SU-DHL-6 (cell line): ENCODE results near the gene SDK1.

Experiments
- H2AFZ ChIP-seq: fragments of 200-600 bp; sonication (generic); 2 replicates; pipeline ENCODE4 v1.6.1; 2014; ENCODE audit warnings: low read depth, mild to moderate bottlenecking, moderate library complexity, mixed read lengths, antibody characterized with exemption, low read length; ENCODE audit not compliant: severe bottlenecking
- H3F3A ChIP-seq: fragments of 200-600 bp; shearing (Covaris generic); 2 replicates; pipeline ENCODE4 v1.6.0; 2016; ENCODE audit warnings: antibody characterized with exemption, mild to moderate bottlenecking; ENCODE audit not compliant: insufficient read depth
- H3K27ac ChIP-seq: fragments of 200-600 bp; sonication (generic); 2 replicates; pipeline ENCODE4 v1.5.1; 2016; ENCODE audit warnings: low read depth, mild to moderate bottlenecking, low read length, moderate library complexity, mixed read lengths
- H3K27me3 ChIP-seq: fragments of 200-600 bp; sonication (generic), shearing (Covaris generic); 2 replicates; pipeline ENCODE4 v1.6.0; 2014; ENCODE audit warnings: mild to moderate bottlenecking, low read length
- H3K36me3 ChIP-seq: fragments of 200-600 bp; sonication (generic); 2 replicates; pipeline ENCODE4 v1.6.1; 2014; ENCODE audit warnings: mild to moderate bottlenecking, low read length, mixed read lengths
- H3K4me2 ChIP-seq: fragments of 300-600, 200-600 bp; shearing (Covaris generic), sonication (generic); 2 replicates; pipeline ENCODE4 v1.6.0; 2014; ENCODE audit warnings: low read length, low read depth, mild to moderate bottlenecking; ENCODE audit not compliant: poor library complexity, severe bottlenecking
- H3K4me3 ChIP-seq: fragments of 200-600 bp; sonication (generic); 2 replicates; pipeline ENCODE4 v1.5.1; 2014; ENCODE audit warnings: antibody characterized with exemption, low read length, mild to moderate bottlenecking, mixed read lengths; ENCODE audit not compliant: insufficient read depth, poor library complexity, severe bottlenecking
- H3K79me2 ChIP-seq: fragments of 200-600 bp; sonication (generic); 2 replicates; pipeline ENCODE4 v1.6.1; 2014; ENCODE audit warnings: mild to moderate bottlenecking, low read length, moderate library complexity; ENCODE audit not compliant: insufficient read depth
- H3K9ac ChIP-seq: fragments of 200-600 bp; sonication (generic); 2 replicates; pipeline ENCODE4 v1.7.0; 2014; ENCODE audit warnings: mild to moderate bottlenecking, low read length
- H3K9me2 ChIP-seq: fragments of 200-600 bp; sonication (generic); replicated peaks from 2 replicates; pipeline ENCODE4 v1.6.1; 2014; ENCODE audit warnings: low read length; ENCODE audit not compliant: insufficient read depth
- H3K9me3 ChIP-seq: fragments of 200-600 bp; sonication (generic); 2 replicates; pipeline ENCODE4 v1.6.1; 2014; ENCODE audit warnings: low read length, mixed read lengths; ENCODE audit not compliant: insufficient read depth
- H4K20me1 ChIP-seq: fragments of 200-600 bp; sonication (generic); 2 replicates; pipeline ENCODE4 v1.6.1; 2014; ENCODE audit warnings: low read depth, mild to moderate bottlenecking, antibody characterized with exemption, low read length, moderate library complexity, mixed read lengths
- CTCF ChIP-seq: fragments of 200-600 bp; sonication (generic); IDR thresholded peaks from one replicate; pipeline ENCODE4 v1.5.1; 2017; ENCODE audit warnings: antibody characterized with exemption, mild to moderate bottlenecking, low read length, moderate library complexity; ENCODE audit not compliant: insufficient read depth, poor library complexity, severe bottlenecking
- EZH2phosphoT487 ChIP-seq: fragments of 200-600 bp; sonication (generic), shearing (Covaris generic); conservative IDR thresholded peaks from 2 replicates; pipeline ENCODE4 v1.6.1; 2018; ENCODE audit warnings: mild to moderate bottlenecking, antibody characterized with exemption, low read length, moderate library complexity, mixed read lengths

SDK1 gene

GRCh38 chr7:4108951-4109350 lies 807.9 kb downstream of the SDK1 start:
- no peaks in the 10 kb centered on the region for H3F3A ChIP-seq
- H2AFZ ChIP-seq, result no peak overlapping the region
- H3K27me3 ChIP-seq, result no peaks in the 10 kb centered on the region
- no peak overlapping the region for H3K4me3 ChIP-seq
- H4K20me1 ChIP-seq, result no peaks in the 10 kb centered on the region
- H3K9me3 ChIP-seq, result no peaks in the 10 kb centered on the region
- no peak overlapping the region for H3K9ac ChIP-seq
- no peak overlapping the region for H3K27ac ChIP-seq
- no peaks in the 10 kb centered on the region for H3K36me3 ChIP-seq
- H3K9me2 ChIP-seq, result no peaks in the 10 kb centered on the region
- H3K4me2 ChIP-seq, result no peak overlapping the region
- H3K79me2 ChIP-seq, result no peaks in the 10 kb centered on the region
- no peak for TF ChIP-seq CTCF
- TF ChIP-seq EZH2phosphoT487, result no peak

- no peak overlapping the region for H3K27ac ChIP-seq
- no peaks in the 10 kb centered on the region for H3F3A ChIP-seq
- no peaks in the 10 kb centered on the region for H3K27me3 ChIP-seq
- no peaks in the 10 kb centered on the region for H4K20me1 ChIP-seq
- H3K9me3 ChIP-seq, result no peaks in the 10 kb centered on the region
- H3K79me2 ChIP-seq, result no peaks in the 10 kb centered on the region
- no peaks in the 10 kb centered on the region for H3K36me3 ChIP-seq
- TF ChIP-seq CTCF (no peak), EZH2phosphoT487 (no peak)
- no peak overlapping the region for H3K4me3 ChIP-seq
- H3K4me2 ChIP-seq, result no peak overlapping the region
- H3K9me2 ChIP-seq, result no peaks in the 10 kb centered on the region
- H2AFZ ChIP-seq, result no peak overlapping the region
- H3K9ac ChIP-seq, result no peak overlapping the region
Measured at GRCh38 chr7:4109481-4110110, 808.5 kb downstream of the SDK1 start.

- H3F3A ChIP-seq, result no peaks in the 10 kb centered on the region
- H2AFZ ChIP-seq, result no peak overlapping the region
- no peaks in the 10 kb centered on the region for H3K9me2 ChIP-seq
- TF ChIP-seq CTCF (no peak), EZH2phosphoT487 (no peak)
- no peak overlapping the region for H3K27ac ChIP-seq
- no peak overlapping the region for H3K4me3 ChIP-seq
- H3K79me2 ChIP-seq, result no peaks in the 10 kb centered on the region
- H3K9me3 ChIP-seq, result no peaks in the 10 kb centered on the region
- H3K9ac ChIP-seq, result no peak overlapping the region
- no peaks in the 10 kb centered on the region for H3K27me3 ChIP-seq
- no peaks in the 10 kb centered on the region for H4K20me1 ChIP-seq
- H3K4me2 ChIP-seq, result no peak overlapping the region
- no peaks in the 10 kb centered on the region for H3K36me3 ChIP-seq
Measured at GRCh38 chr7:4110438-4110837, 809.4 kb downstream of the SDK1 start.
